Measurements from ENCODE around the gene FADS2.

FADS2 gene

GRCh38 chr11:61850687-61851086 lies 22.6 kb downstream of the FADS2 start:
- DNase-seq = no peak

GRCh38 chr11:61851113-61851899 lies 23.2 kb downstream of the FADS2 start:
- DNase-seq = no peak

- DNase-seq = no peak
These were observed 23.8 kb downstream of the FADS2 start for GRCh38 chr11:61851900-61852295.

GRCh38 chr11:61853698-61854169 lies 25.6 kb downstream of the FADS2 start:
- no peak for DNase-seq

GRCh38 chr11:61854206-61854895 lies 26.3 kb downstream of the FADS2 start:
- DNase-seq = no peak

GRCh38 chr11:61854966-61855714 lies 27.0 kb downstream of the FADS2 start:
- no peak for DNase-seq

GRCh38 chr11:61855939-61856680 lies 28.0 kb downstream of the FADS2 start:
- DNase-seq = no peak

- no peak for DNase-seq
These were observed 32.2 kb downstream of the FADS2 start for GRCh38 chr11:61860054-61860903.

- DNase-seq = no peak
These were observed 33.5 kb downstream of the FADS2 start for GRCh38 chr11:61861634-61862033.

GRCh38 chr11:61862714-61863547 lies 34.8 kb downstream of the FADS2 start:
- DNase-seq = no peak

GRCh38 chr11:61863548-61864081 lies 35.5 kb downstream of the FADS2 start:
- no peak for DNase-seq

- no peak for DNase-seq
These were observed 37.0 kb downstream of the FADS2 start for GRCh38 chr11:61864814-61865775.

- no peak for DNase-seq
These were observed 38.3 kb downstream of the FADS2 start for GRCh38 chr11:61866231-61866957.

- DNase-seq = no peak
These were observed 38.9 kb downstream of the FADS2 start for GRCh38 chr11:61866958-61867343.

GRCh38 chr11:61868571-61869428 lies 40.7 kb downstream of the FADS2 start:
- DNase-seq = no peak

GRCh38 chr11:61869429-61869707 lies 41.3 kb downstream of the FADS2 start:
- DNase-seq = no peak

GRCh38 chr11:61869708-61870451 lies 41.8 kb downstream of the FADS2 start:
- DNase-seq = no peak

Data from DMS53 (cell line).